B cell (primary cell): ENCODE data around the gene S100A10. TPM values are rescaled to one million over a fixed set of nuclear protein-coding genes. Genes with fewer than 3 reads are reported as not detected.

Experiments used
- ATAC-seq: fragments of 200-7000 bp; cut with Tn5 transposase; one replicate; pipeline ENCODE4 v1.10.0; 2021; ENCODE audit warnings: low read depth, mild to moderate bottlenecking, moderate number of reproducible peaks, moderate library complexity
- CTCF ChIA-PET: fragments of 350-600 bp; sonication (Branson Sonifier 250); formaldehyde crosslinking; loops from one replicate; lab custom pipeline; 2021; ENCODE audit warnings: antibody characterized with exemption, inconsistent platforms; lab: Charles Lee
- POLR2A ChIA-PET: fragments of 350-600 bp; sonication (Branson Sonifier 250); formaldehyde crosslinking; loops from one replicate; lab custom pipeline; 2021; ENCODE audit warnings: antibody characterized with exemption; lab: Charles Lee
- DNase-seq: peaks from one replicate; pipeline ENCODE4 v3.0.0; 2013
- H2AFZ ChIP-seq: 2 replicates; pipeline ENCODE4 v1.6.1; 2012; ENCODE audit warnings: mild to moderate bottlenecking, low read depth, low read length; ENCODE audit not compliant: insufficient read depth, poor library complexity, severe bottlenecking
- H3K27ac ChIP-seq, 2 donors: 1 replicate in 1 of 2; 2 replicates in 1 of 2; pipeline ENCODE4 v1.5.1; 2012 to 2013; ENCODE audit warnings: low read length in 2 of 2, mild to moderate bottlenecking in 2 of 2, moderate library complexity in 1 of 2
- H3K27me3 ChIP-seq, 4 experiments: fragments of 200-600 bp in 1 of 4; sonication (generic) in 1 of 4; replicated peaks in 1 of 4; 1 replicate in 2 of 4; 2 replicates in 2 of 4; pipeline versions ENCODE4 v1.6.1 to v1.7.0; 2013 to 2016; ENCODE audit warnings: low read length in 3 of 4, mild to moderate bottlenecking in 2 of 4, mixed read lengths in 1 of 4, moderate library complexity in 1 of 4; ENCODE audit not compliant: insufficient read depth in 4 of 4, control insufficient read depth in 3 of 4; ENCODE audit errors: control extremely low read depth in 1 of 4
- H3K36me3 ChIP-seq, 2 experiments: replicated peaks in 1 of 2; 1 replicate in 1 of 2; 2 replicates in 1 of 2; pipeline versions ENCODE4 v1.6.1 to v1.7.1; 2013; ENCODE audit warnings: low read length in 1 of 2; ENCODE audit not compliant: insufficient read depth in 2 of 2, control insufficient read depth in 1 of 2; ENCODE audit errors: control extremely low read depth in 1 of 2, extremely low read depth in 1 of 2
- H3K4me1 ChIP-seq, 2 donors: fragments of 200-600 bp in 1 of 2; sonication (generic) in 1 of 2; 1 replicate in 1 of 2; 2 replicates in 1 of 2; pipeline versions ENCODE4 v1.5.1 to v1.6.1; 2013 to 2017; ENCODE audit warnings: low read length in 2 of 2; ENCODE audit not compliant: control insufficient read depth in 2 of 2, insufficient read depth in 2 of 2
- H3K4me2 ChIP-seq: replicated peaks from 2 replicates; pipeline ENCODE3; 2012; ENCODE audit warnings: mild to moderate bottlenecking, low read depth, low read length; ENCODE audit not compliant: poor library complexity, severe bottlenecking
- H3K4me3 ChIP-seq, 5 experiments: fragments of 200-600 bp in 1 of 5; sonication (generic) in 1 of 5; 1 replicate in 3 of 5; 2 replicates in 2 of 5; pipeline versions ENCODE4 v1.5.1 to v1.7.0; 2011 to 2016; ENCODE audit warnings: low read length in 4 of 5, mild to moderate bottlenecking in 4 of 5, low read depth in 2 of 5, control low read depth in 1 of 5, moderate library complexity in 1 of 5; ENCODE audit not compliant: insufficient read depth in 1 of 5; ENCODE audit errors: control extremely low read depth in 1 of 5, extremely low read depth in 1 of 5
- H3K79me2 ChIP-seq: fragments of 200-600 bp; sonication (generic); one replicate; pipeline ENCODE4 v1.6.0; 2016; ENCODE audit warnings: low read length; ENCODE audit not compliant: control insufficient read depth, insufficient read depth
- H3K9ac ChIP-seq: fragments of 200-600 bp; sonication (generic); 2 replicates; pipeline ENCODE4 v1.6.1; 2017; ENCODE audit warnings: mild to moderate bottlenecking, low read length, moderate library complexity
- H3K9me3 ChIP-seq, 3 donors: one replicate each; pipeline versions ENCODE4 v1.6.1 to v1.7.1; 2013; ENCODE audit warnings: low read length in 2 of 3; ENCODE audit not compliant: control insufficient read depth in 2 of 3, insufficient read depth in 1 of 3; ENCODE audit errors: control extremely low read depth in 1 of 3
- H4K20me1 ChIP-seq: 2 replicates; pipeline ENCODE4 v1.6.0; 2012; ENCODE audit warnings: mild to moderate bottlenecking, low read length; ENCODE audit not compliant: insufficient read depth, control insufficient read depth, poor library complexity, severe bottlenecking
- H3K27ac Mint-ChIP-seq: one replicate; pipeline ENCODE4 v1.8.0; 2021; ENCODE audit warnings: mixed read lengths
- H3K27me3 Mint-ChIP-seq: one replicate; pipeline ENCODE4 v1.8.0; 2021; ENCODE audit warnings: mixed read lengths
- H3K4me1 Mint-ChIP-seq: one replicate; pipeline ENCODE4 v1.8.0; 2021; ENCODE audit warnings: mixed read lengths
- H3K4me3 Mint-ChIP-seq: one replicate; pipeline ENCODE4 v1.8.0; 2021; ENCODE audit warnings: mixed read lengths
- H3K9me3 Mint-ChIP-seq: one replicate; pipeline ENCODE4 v1.8.0; 2022; ENCODE audit warnings: mixed read lengths; ENCODE audit not compliant: insufficient read depth
- CTCF ChIP-seq: fragments of 200-600 bp; IDR thresholded peaks from one replicate; pipeline ENCODE4 v1.8.0; 2022; ENCODE audit warnings: antibody characterized with exemption, mild to moderate bottlenecking
- EZH2 ChIP-seq: IDR thresholded peaks from 2 replicates; pipeline ENCODE4 v1.6.1; 2012; ENCODE audit warnings: borderline replicate concordance, low read depth, mild to moderate bottlenecking, moderate library complexity, low read length; ENCODE audit not compliant: insufficient read depth, poor library complexity, severe bottlenecking
- WGBS: methylation state at CpG from one replicate; pipeline ENCODE4 v1.1.5; 2013; ENCODE audit warnings: missing lambda C conversion rate; ENCODE audit not compliant: insufficient coverage; 5-methylcytosine and 5-hydroxymethylcytosine counted together
- intact Hi-C: fragments of 100-400 bp; cut with micrococcal nuclease; formaldehyde crosslinking; loops from one replicate; pipeline ENCODE4 v1.10.0; 2022
- polyA plus RNA-seq: library from polyadenylated mRNA; depleted of rRNA; stranded (reverse); fragments of >200 nt; gene quantifications from 2 replicates; pipeline ENCODE4 v1.2.3, GENCODE V29; 2012
- total RNA-seq, 2 donors: library from RNA; stranded (reverse); fragments of 120-200 nt in 1 of 2; gene quantifications; 1 replicate in 1 of 2; 2 replicates in 1 of 2; pipeline versions ENCODE4 v1.2.3 to v1.2.4, GENCODE V29; 2013 to 2022

S100A10 gene
- total and polyA plus RNA-seq, 2 donors (not counting 1 experiment from before 2014, with no cell fraction given): 38.0 to 47.1 TPM

- Mint-ChIP-seq H3K9me3 (no peaks in the 10 kb centered on the region), H3K27me3 (peaks cover 17% of the 10 kb centered on the region), H3K4me1 (no peaks in the 10 kb centered on the region), H3K4me3 (no peak overlapping the region), H3K27ac (no peak overlapping the region)
- Histone ChIP-seq H3K4me1 (no peaks in the 10 kb centered on the region), H3K79me2 (no peaks in the 10 kb centered on the region), H3K4me2 (no peak overlapping the region), H3K9me3 (no peaks in the 10 kb centered on the region), H3K4me3 (no peak overlapping the region), H3K36me3 (no peaks in the 10 kb centered on the region), H3K27me3 (no peaks in the 10 kb centered on the region), H3K27ac (no peak overlapping the region), H3K9ac (no peak overlapping the region), H2AFZ (no peak overlapping the region), H4K20me1 (no peaks in the 10 kb centered on the region)
- CTCF ChIA-PET: interaction anchor here (0.7 to 2.7 kb wide), 6 partner anchors 8 to 40 kb away, joined by 3 to 17 read pairs (median 4); no protein-coding TSS in a partner anchor
- POLR2A ChIA-PET: no interaction called here
- TF ChIP-seq EZH2: no peak
- no peak for TF ChIP-seq CTCF
- ATAC-seq (no peak), DNase-seq (no peak)
- intact Hi-C loops: no loop called here
- no CpG with 5 or more reads among the region's 2 CpGs for WGBS
Measured at GRCh38 chr1:151975311-151976014, 18.2 kb downstream of the S100A10 start.

- Mint-ChIP-seq H3K27me3 (peaks cover 12% of the 10 kb centered on the region), H3K4me1 (peaks cover 7% of the 10 kb centered on the region), H3K4me3 (no peak overlapping the region), H3K27ac (no peak overlapping the region), H3K9me3 (no peaks in the 10 kb centered on the region)
- Histone ChIP-seq H3K36me3 (no peaks in the 10 kb centered on the region), H2AFZ (no peak overlapping the region), H3K4me1 (peaks cover 0 to 7% of the 10 kb centered on the region in 2 donors), H3K9me3 (no peaks in the 10 kb centered on the region), H4K20me1 (no peaks in the 10 kb centered on the region), H3K9ac (no peak overlapping the region), H3K4me3 (no peak overlapping the region), H3K27ac (no peak overlapping the region), H3K79me2 (no peaks in the 10 kb centered on the region), H3K27me3 (no peaks in the 10 kb centered on the region), H3K4me2 (no peak overlapping the region)
- intact Hi-C loops: no loop called here
- no peak for DNase-seq
- no peak for ATAC-seq
- TF ChIP-seq CTCF (no peak), EZH2 (no peak)
- ChIA-PET POLR2A (no interaction called here), CTCF (interaction anchor here (0.8 to 14.2 kb wide), 3 partner anchors 23 to 39 kb away, joined by 3 to 307 read pairs (median 5); no protein-coding TSS in a partner anchor)
- WGBS: 83% methylated on average over 1 of the region's 7 CpGs
Measured at GRCh38 chr1:151972542-151973248, 21.0 kb downstream of the S100A10 start.
